Measurements from ENCODE around the gene HEMK1. TPM values are rescaled to one million over a fixed set of nuclear protein-coding genes. Genes with fewer than 3 reads are reported as not detected.

The HEMK1 gene
- total RNA-seq, 1 donor from 2014 or later = 29.3 TPM

GRCh38 chr3:50600141-50600753, 30.9 kb downstream of the HEMK1 start:
- DNase-seq (ENCODE audit: low spot score) = no peak

GRCh38 chr3:50600841-50601591, 31.7 kb downstream of the HEMK1 start:
- peak; percentile 95 for DNase-seq (ENCODE audit: low spot score)

- DNase-seq (ENCODE audit: low spot score) = no peak
These were observed 33.4 kb downstream of the HEMK1 start for GRCh38 chr3:50602595-50603191.

GRCh38 chr3:50603261-50604109, 34.2 kb downstream of the HEMK1 start:
- no peak for DNase-seq (ENCODE audit: low spot score)

- no peak for DNase-seq (ENCODE audit: low spot score)
These were observed 34.8 kb downstream of the HEMK1 start for GRCh38 chr3:50604110-50604621.

- peak; percentile 50 for DNase-seq (ENCODE audit: low spot score)
These were observed 35.6 kb downstream of the HEMK1 start for GRCh38 chr3:50604628-50605588.

GRCh38 chr3:50605901-50606326, 36.6 kb downstream of the HEMK1 start:
- DNase-seq (ENCODE audit: low spot score) = peak; percentile 39

- no peak for DNase-seq (ENCODE audit: low spot score)
These were observed 37.3 kb downstream of the HEMK1 start for GRCh38 chr3:50606596-50606995.

GRCh38 chr3:50607271-50608091, 38.2 kb downstream of the HEMK1 start:
- no peak for DNase-seq (ENCODE audit: low spot score)

GRCh38 chr3:50608278-50608677, 39.0 kb downstream of the HEMK1 start:
- no peak for DNase-seq (ENCODE audit: low spot score)

GRCh38 chr3:50609071-50609762, 39.9 kb downstream of the HEMK1 start:
- DNase-seq (ENCODE audit: low spot score) = no peak

- no peak for DNase-seq (ENCODE audit: low spot score)
These were observed 40.4 kb downstream of the HEMK1 start for GRCh38 chr3:50609763-50610085.

- no peak for DNase-seq (ENCODE audit: low spot score)
These were observed 41.1 kb downstream of the HEMK1 start for GRCh38 chr3:50610181-50610971.

- no peak for DNase-seq (ENCODE audit: low spot score)
These were observed 41.7 kb downstream of the HEMK1 start for GRCh38 chr3:50610992-50611463.

- DNase-seq (ENCODE audit: low spot score) = peak; percentile 94
These were observed 42.3 kb downstream of the HEMK1 start, which contains the start of gene CISH for GRCh38 chr3:50611464-50612233. Gene CISH (minus strand): TSS chr3:50611774. CDS start chr3:50611650, 124 bp downstream.

GRCh38 chr3:50612234-50612882, 43.0 kb downstream of the HEMK1 start:
- DNase-seq (ENCODE audit: low spot score) = no peak
